ENCODE data around the gene PRAMEF5.
"Not testable (repeated sequence)": the region's sequence is repeated elsewhere in the genome, so short reads cannot be mapped to it uniquely, and the experiment has no call there.

DNA sequence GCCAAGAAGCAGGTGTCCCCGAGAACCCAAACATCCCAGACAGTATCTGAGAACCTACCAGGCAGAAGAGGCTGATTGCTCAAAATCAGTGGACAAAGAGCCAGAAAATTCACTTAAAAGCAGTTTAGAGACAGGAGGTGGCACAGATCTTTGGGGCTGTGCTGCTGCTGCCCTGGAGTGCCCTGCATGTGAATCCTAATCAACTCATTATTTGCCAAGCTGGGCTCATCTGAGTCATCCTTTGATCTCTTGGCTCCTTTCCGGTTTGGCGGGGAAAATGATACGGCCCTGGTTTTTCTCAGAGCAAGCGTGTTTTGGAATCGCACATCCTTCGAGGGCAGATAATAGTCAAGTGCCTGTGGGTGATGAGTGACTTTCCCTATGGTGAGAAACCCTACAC is 37.4 kb upstream of the PRAMEF5 start:
- TF ChIP-seq, protein P1, sequence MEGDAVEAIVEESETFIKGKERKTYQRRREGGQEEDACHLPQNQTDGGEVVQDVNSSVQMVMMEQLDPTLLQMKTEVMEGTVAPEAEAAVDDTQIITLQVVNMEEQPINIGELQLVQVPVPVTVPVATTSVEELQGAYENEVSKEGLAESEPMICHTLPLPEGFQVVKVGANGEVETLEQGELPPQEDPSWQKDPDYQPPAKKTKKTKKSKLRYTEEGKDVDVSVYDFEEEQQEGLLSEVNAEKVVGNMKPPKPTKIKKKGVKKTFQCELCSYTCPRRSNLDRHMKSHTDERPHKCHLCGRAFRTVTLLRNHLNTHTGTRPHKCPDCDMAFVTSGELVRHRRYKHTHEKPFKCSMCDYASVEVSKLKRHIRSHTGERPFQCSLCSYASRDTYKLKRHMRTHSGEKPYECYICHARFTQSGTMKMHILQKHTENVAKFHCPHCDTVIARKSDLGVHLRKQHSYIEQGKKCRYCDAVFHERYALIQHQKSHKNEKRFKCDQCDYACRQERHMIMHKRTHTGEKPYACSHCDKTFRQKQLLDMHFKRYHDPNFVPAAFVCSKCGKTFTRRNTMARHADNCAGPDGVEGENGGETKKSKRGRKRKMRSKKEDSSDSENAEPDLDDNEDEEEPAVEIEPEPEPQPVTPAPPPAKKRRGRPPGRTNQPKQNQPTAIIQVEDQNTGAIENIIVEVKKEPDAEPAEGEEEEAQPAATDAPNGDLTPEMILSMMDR (conservative IDR thresholded peaks at IDR 0.05; ENCODE audit: low read depth, low read length), result not testable (repeated sequence)
- not testable (repeated sequence) for TF ChIP-seq EZH2 (IDR thresholded peaks at IDR 0.05; ENCODE audit: borderline replicate concordance, low read depth, low read length, poor library complexity, severe bottlenecking)

Data from A673 (cell line).